PC-3 (cell line): ENCODE data around the gene TMC5.

Source experiments
- CTCF ChIP-seq: fragments of 300-600 bp; sonication (generic); conservative IDR thresholded peaks from 2 replicates; pipeline ENCODE4 v1.5.1; 2017; ENCODE audit warnings: antibody characterized with exemption, low read depth, mild to moderate bottlenecking, low read length
- EZH2 ChIP-seq: fragments of 300-600 bp; sonication (generic); IDR thresholded peaks from one replicate; pipeline ENCODE4 v1.6.1; 2017; ENCODE audit warnings: antibody characterized with exemption, mild to moderate bottlenecking, low read length; ENCODE audit not compliant: unreplicated experiment

- TF ChIP-seq CTCF (no peak), EZH2 (no peak)
These were observed 68.4 kb downstream of the TMC5 start for GRCh38 chr16:19486051-19486450.
